ENCODE results near the gene PAQR5.

Gene PAQR5

GRCh38 chr15:69314736-69315135 is 16.0 kb downstream of the PAQR5 start:
- Histone ChIP-seq H3K4me1 (ENCODE audit: control insufficient read depth, insufficient read depth, low read length, poor library complexity, severe bottlenecking) (no peaks in the 10 kb centered on the region), H3K27ac (ENCODE audit: insufficient read depth, low read length, poor library complexity, severe bottlenecking) (no peak overlapping the region), H3K4me3 (ENCODE audit: insufficient read depth, low read depth, low read length, poor library complexity, severe bottlenecking) (no peak overlapping the region), H3K36me3 (ENCODE audit: control insufficient read depth, insufficient read depth, low read length) (no peaks in the 10 kb centered on the region), H3K27me3 (replicated peaks; ENCODE audit: control insufficient read depth, insufficient read depth, low read length, poor library complexity, severe bottlenecking) (no peaks in the 10 kb centered on the region), H3K9me3 (ENCODE audit: control insufficient read depth, low read length) (no peaks in the 10 kb centered on the region)
- no peak for DNase-seq

- Histone ChIP-seq H3K4me1 (ENCODE audit: control insufficient read depth, insufficient read depth, low read length, poor library complexity, severe bottlenecking) (no peaks in the 10 kb centered on the region), H3K4me3 (ENCODE audit: insufficient read depth, low read depth, low read length, poor library complexity, severe bottlenecking) (no peak overlapping the region), H3K9me3 (ENCODE audit: control insufficient read depth, low read length) (no peaks in the 10 kb centered on the region), H3K27me3 (replicated peaks; ENCODE audit: control insufficient read depth, insufficient read depth, low read length, poor library complexity, severe bottlenecking) (no peaks in the 10 kb centered on the region), H3K36me3 (ENCODE audit: control insufficient read depth, insufficient read depth, low read length) (no peaks in the 10 kb centered on the region), H3K27ac (ENCODE audit: insufficient read depth, low read length, poor library complexity, severe bottlenecking) (no peak overlapping the region)
- DNase-seq, result no peak
Observed at GRCh38 chr15:69315402-69316110, 16.8 kb downstream of the PAQR5 start.

DNA sequence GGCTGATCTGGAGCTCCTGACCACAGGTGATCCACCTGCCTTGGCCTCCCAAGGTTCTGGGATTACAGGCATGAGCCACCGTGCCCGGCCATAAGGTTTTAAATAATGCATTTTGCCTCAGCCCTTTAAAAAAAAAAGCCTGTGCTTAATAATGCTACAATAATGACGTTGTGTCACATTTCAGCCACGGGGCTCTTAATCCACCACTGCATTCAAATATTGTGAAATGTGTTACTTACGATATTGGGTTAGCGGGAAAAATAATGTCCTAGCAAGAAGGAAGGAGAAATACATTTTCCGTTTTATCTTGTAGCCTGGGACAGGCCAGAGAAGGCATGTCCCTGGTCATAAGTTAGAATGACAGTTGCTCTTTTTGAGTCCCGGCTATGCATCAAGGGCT is 17.6 kb downstream of the PAQR5 start:
- H3K27me3 ChIP-seq (replicated peaks; ENCODE audit: control insufficient read depth, insufficient read depth, low read length, poor library complexity, severe bottlenecking), result no peaks in the 10 kb centered on the region
- no peaks in the 10 kb centered on the region for H3K9me3 ChIP-seq (ENCODE audit: control insufficient read depth, low read length)
- H3K4me3 ChIP-seq (ENCODE audit: insufficient read depth, low read depth, low read length, poor library complexity, severe bottlenecking), result no peak overlapping the region
- H3K36me3 ChIP-seq (ENCODE audit: control insufficient read depth, insufficient read depth, low read length), result no peaks in the 10 kb centered on the region
- no peaks in the 10 kb centered on the region for H3K4me1 ChIP-seq (ENCODE audit: control insufficient read depth, insufficient read depth, low read length, poor library complexity, severe bottlenecking)
- no peak for DNase-seq
- no peak overlapping the region for H3K27ac ChIP-seq (ENCODE audit: insufficient read depth, low read length, poor library complexity, severe bottlenecking)

GRCh38 chr15:69317392-69317841 is 18.7 kb downstream of the PAQR5 start:
- Histone ChIP-seq H3K4me1 (ENCODE audit: control insufficient read depth, insufficient read depth, low read length, poor library complexity, severe bottlenecking) (no peaks in the 10 kb centered on the region), H3K36me3 (ENCODE audit: control insufficient read depth, insufficient read depth, low read length) (no peaks in the 10 kb centered on the region), H3K4me3 (ENCODE audit: insufficient read depth, low read depth, low read length, poor library complexity, severe bottlenecking) (no peak overlapping the region), H3K27me3 (replicated peaks; ENCODE audit: control insufficient read depth, insufficient read depth, low read length, poor library complexity, severe bottlenecking) (no peaks in the 10 kb centered on the region), H3K27ac (ENCODE audit: insufficient read depth, low read length, poor library complexity, severe bottlenecking) (no peak overlapping the region), H3K9me3 (ENCODE audit: control insufficient read depth, low read length) (no peaks in the 10 kb centered on the region)
- no peak for DNase-seq

- no peaks in the 10 kb centered on the region for H3K9me3 ChIP-seq (ENCODE audit: control insufficient read depth, low read length)
- H3K27me3 ChIP-seq (replicated peaks; ENCODE audit: control insufficient read depth, insufficient read depth, low read length, poor library complexity, severe bottlenecking), result no peaks in the 10 kb centered on the region
- DNase-seq, result no peak
- H3K27ac ChIP-seq (ENCODE audit: insufficient read depth, low read length, poor library complexity, severe bottlenecking), result no peak overlapping the region
- H3K4me3 ChIP-seq (ENCODE audit: insufficient read depth, low read depth, low read length, poor library complexity, severe bottlenecking), result no peak overlapping the region
- no peaks in the 10 kb centered on the region for H3K4me1 ChIP-seq (ENCODE audit: control insufficient read depth, insufficient read depth, low read length, poor library complexity, severe bottlenecking)
- H3K36me3 ChIP-seq (ENCODE audit: control insufficient read depth, insufficient read depth, low read length), result no peaks in the 10 kb centered on the region
Observed at GRCh38 chr15:69318033-69318432, 19.3 kb downstream of the PAQR5 start.

DNA sequence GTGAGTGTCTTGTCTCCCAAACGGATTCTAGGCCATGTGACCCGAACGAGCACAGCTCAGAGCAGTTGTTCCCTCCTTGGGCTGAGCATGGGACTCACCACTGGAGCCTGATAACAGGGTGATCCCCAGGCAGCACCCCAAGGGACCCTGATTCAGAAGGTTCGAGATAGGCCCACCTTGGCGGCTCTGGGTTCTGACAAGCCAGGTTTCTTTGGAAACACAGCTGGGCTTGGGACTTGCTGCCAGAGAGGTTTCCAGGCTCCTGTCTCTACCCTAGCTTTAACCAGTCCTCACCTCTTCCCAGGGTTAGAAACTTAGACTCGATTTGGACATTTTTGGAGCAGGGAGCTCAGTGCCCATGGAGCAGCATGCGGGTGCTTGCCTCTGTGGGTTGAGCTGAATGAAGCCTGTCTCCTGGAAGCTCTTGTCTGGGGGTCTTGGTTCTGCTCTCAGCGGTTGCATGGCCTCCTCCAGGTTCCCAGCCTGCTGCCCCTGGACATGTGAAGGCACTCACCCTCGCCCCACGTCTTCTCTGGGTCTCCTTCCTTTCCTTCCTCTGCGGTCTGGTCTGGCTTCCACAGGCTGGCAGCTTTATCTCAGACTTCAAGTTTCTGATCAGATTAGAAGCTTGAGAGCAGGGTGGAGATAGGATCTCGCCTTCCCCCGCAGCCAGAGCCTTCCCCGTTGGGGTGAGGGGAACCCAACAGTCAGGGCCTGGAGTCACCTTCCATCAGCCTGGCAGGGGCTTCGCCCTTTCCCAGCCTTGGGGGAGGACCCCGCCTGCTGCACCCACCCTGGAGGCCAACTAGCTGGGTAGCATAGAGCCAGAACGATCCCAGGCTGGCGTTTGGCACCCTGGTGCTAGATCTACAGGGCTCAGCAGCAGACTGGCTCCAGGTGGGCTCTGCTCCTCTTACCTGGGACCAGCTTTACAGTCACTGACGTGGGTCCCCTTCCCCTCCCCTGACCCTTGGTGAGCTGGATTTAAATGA is 21.0 kb downstream of the PAQR5 start:
- H3K9me3 ChIP-seq (ENCODE audit: control insufficient read depth, low read length), result no peaks in the 10 kb centered on the region
- H3K4me1 ChIP-seq (ENCODE audit: control insufficient read depth, insufficient read depth, low read length, poor library complexity, severe bottlenecking), result no peaks in the 10 kb centered on the region
- no peaks in the 10 kb centered on the region for H3K36me3 ChIP-seq (ENCODE audit: control insufficient read depth, insufficient read depth, low read length)
- H3K4me3 ChIP-seq (ENCODE audit: insufficient read depth, low read depth, low read length, poor library complexity, severe bottlenecking), result no peak overlapping the region
- DNase-seq, result no peak
- H3K27me3 ChIP-seq (replicated peaks; ENCODE audit: control insufficient read depth, insufficient read depth, low read length, poor library complexity, severe bottlenecking), result no peaks in the 10 kb centered on the region
- no peak overlapping the region for H3K27ac ChIP-seq (ENCODE audit: insufficient read depth, low read length, poor library complexity, severe bottlenecking)

- Histone ChIP-seq H3K27me3 (replicated peaks; ENCODE audit: control insufficient read depth, insufficient read depth, low read length, poor library complexity, severe bottlenecking) (no peaks in the 10 kb centered on the region), H3K36me3 (ENCODE audit: control insufficient read depth, insufficient read depth, low read length) (no peaks in the 10 kb centered on the region), H3K9me3 (ENCODE audit: control insufficient read depth, low read length) (no peaks in the 10 kb centered on the region), H3K27ac (ENCODE audit: insufficient read depth, low read length, poor library complexity, severe bottlenecking) (no peak overlapping the region), H3K4me1 (ENCODE audit: control insufficient read depth, insufficient read depth, low read length, poor library complexity, severe bottlenecking) (no peaks in the 10 kb centered on the region), H3K4me3 (ENCODE audit: insufficient read depth, low read depth, low read length, poor library complexity, severe bottlenecking) (no peak overlapping the region)
- DNase-seq, result no peak
Observed at GRCh38 chr15:69320977-69321554, 22.4 kb downstream of the PAQR5 start.

- no peak overlapping the region for H3K27ac ChIP-seq (ENCODE audit: insufficient read depth, low read length, poor library complexity, severe bottlenecking)
- H3K4me3 ChIP-seq (ENCODE audit: insufficient read depth, low read depth, low read length, poor library complexity, severe bottlenecking), result no peak overlapping the region
- no peak for DNase-seq
- H3K9me3 ChIP-seq (ENCODE audit: control insufficient read depth, low read length), result no peaks in the 10 kb centered on the region
- H3K36me3 ChIP-seq (ENCODE audit: control insufficient read depth, insufficient read depth, low read length), result no peaks in the 10 kb centered on the region
- no peaks in the 10 kb centered on the region for H3K27me3 ChIP-seq (replicated peaks; ENCODE audit: control insufficient read depth, insufficient read depth, low read length, poor library complexity, severe bottlenecking)
- no peaks in the 10 kb centered on the region for H3K4me1 ChIP-seq (ENCODE audit: control insufficient read depth, insufficient read depth, low read length, poor library complexity, severe bottlenecking)
Observed at GRCh38 chr15:69323893-69324430, 25.2 kb downstream of the PAQR5 start.

DNA sequence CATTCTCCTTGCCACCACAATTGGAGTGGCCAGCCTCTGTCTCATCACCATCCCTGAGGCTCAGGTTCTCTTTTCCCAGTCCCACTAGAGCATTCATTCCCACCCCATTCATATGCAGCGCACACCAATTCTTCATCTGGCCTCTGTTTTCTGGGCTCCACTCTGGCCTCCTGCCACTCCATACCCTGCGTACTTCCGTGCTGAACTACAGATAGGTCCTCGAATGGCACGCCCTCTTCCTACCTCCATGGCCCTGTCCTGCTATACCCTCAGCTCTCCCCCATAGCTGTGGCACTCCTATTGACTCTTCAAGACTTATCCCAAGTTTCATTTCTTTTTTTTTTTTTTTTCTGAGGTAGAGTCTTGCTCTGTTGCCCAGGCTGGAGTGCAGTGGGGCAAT is 25.9 kb downstream of the PAQR5 start:
- Histone ChIP-seq H3K4me3 (ENCODE audit: insufficient read depth, low read depth, low read length, poor library complexity, severe bottlenecking) (no peak overlapping the region), H3K4me1 (ENCODE audit: control insufficient read depth, insufficient read depth, low read length, poor library complexity, severe bottlenecking) (no peaks in the 10 kb centered on the region), H3K36me3 (ENCODE audit: control insufficient read depth, insufficient read depth, low read length) (no peaks in the 10 kb centered on the region), H3K27me3 (replicated peaks; ENCODE audit: control insufficient read depth, insufficient read depth, low read length, poor library complexity, severe bottlenecking) (no peaks in the 10 kb centered on the region), H3K9me3 (ENCODE audit: control insufficient read depth, low read length) (no peaks in the 10 kb centered on the region), H3K27ac (ENCODE audit: insufficient read depth, low read length, poor library complexity, severe bottlenecking) (no peak overlapping the region)
- no peak for DNase-seq
